Measurements from ENCODE around the gene STAG1. TPM values are rescaled to one million over a fixed set of nuclear protein-coding genes. Genes with fewer than 3 reads are reported as not detected.

The STAG1 gene
- polyA plus RNA-seq, 3 donors: 7.2 to 10.0 (median 7.5) TPM

DNA sequence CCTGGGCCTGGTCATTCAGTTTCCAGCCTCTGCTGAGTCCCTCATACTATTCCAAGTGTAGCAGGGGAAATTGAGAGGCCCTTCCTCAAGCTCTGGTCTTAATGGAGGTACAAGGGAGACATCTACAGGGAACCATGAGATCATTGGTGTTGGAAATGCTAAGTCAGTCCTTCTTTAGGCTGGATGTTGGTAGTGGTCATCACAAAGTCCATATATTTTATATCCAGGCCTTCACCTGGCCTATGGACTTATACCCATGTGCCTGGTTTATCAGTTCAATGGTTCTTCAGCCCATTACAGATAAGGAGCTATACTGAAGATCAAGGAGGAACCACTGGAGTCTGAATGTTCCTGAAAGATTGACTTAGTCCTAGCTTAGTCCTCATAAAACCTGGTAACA lies 135.0 kb downstream of the STAG1 start:
- Histone ChIP-seq H3K9me3 (replicated peaks in 1 of 2; ENCODE audit: control insufficient read depth in 1 of 2, insufficient read depth in 1 of 2, low read length in 2 of 2) (no peaks in the 10 kb centered on the region), H4K20me1 (ENCODE audit: insufficient read depth, low read length) (no peaks in the 10 kb centered on the region), H3K79me2 (ENCODE audit: insufficient read depth, low read length) (peaks cover 32% of the 10 kb centered on the region), H3K36me3 (replicated peaks in 1 of 2; ENCODE audit: control insufficient read depth in 1 of 2, insufficient read depth in 2 of 2, low read length in 2 of 2) (no peaks in the 10 kb centered on the region), H3K27me3 (ENCODE audit: control insufficient read depth in 2 of 2, insufficient read depth in 2 of 2, low read length in 2 of 2) (no peaks in the 10 kb centered on the region), H2AFZ (ENCODE audit: insufficient read depth, low read depth, low read length, poor library complexity, severe bottlenecking) (peak overlapping the region; percentile 19), H3K4me3 (replicated peaks in 1 of 3; ENCODE audit: low read depth in 2 of 3, low read length in 3 of 3) (no peak overlapping the region), H3K27ac (ENCODE audit: low read depth in 1 of 2, low read length in 2 of 2) (peak overlapping the region in 1 of 2 donors; percentile 78), H3K9ac (ENCODE audit: insufficient read depth, low read length, poor library complexity, severe bottlenecking) (no peak overlapping the region), H3K4me2 (replicated peaks; ENCODE audit: extremely low read depth, low read length, poor library complexity, severe bottlenecking) (no peak overlapping the region), H3K4me1 (ENCODE audit: control insufficient read depth in 1 of 2, insufficient read depth in 2 of 2, low read length in 2 of 2) (peaks cover 33 to 47% of the 10 kb centered on the region in 2 donors)
- H3K4me1 Mint-ChIP-seq: peaks cover 34% of the 10 kb centered on the region
- no peak overlapping the region for H3K4me3 Mint-ChIP-seq
- no peaks in the 10 kb centered on the region for H3K27me3 Mint-ChIP-seq (ENCODE audit: low read depth in 3 of 3)
- H3K27ac Mint-ChIP-seq: peak overlapping the region in 3 of 7 donors; percentile 20 to 85 (median 33)
- intact Hi-C loops (cut with micrococcal nuclease): loop anchor here in 1 of 2 donors (10.0 kb wide), 1 partner anchor 62 kb away; no protein-coding TSS in a partner anchor
- H3K9me3 Mint-ChIP-seq: peaks cover 0 to 2% (median 0%) of the 10 kb centered on the region in 7 donors
- DNase-seq: no peak
- H3K36me3 Mint-ChIP-seq: peaks cover 4 to 13% of the 10 kb centered on the region in 2 donors
- TF ChIP-seq, protein P1, sequence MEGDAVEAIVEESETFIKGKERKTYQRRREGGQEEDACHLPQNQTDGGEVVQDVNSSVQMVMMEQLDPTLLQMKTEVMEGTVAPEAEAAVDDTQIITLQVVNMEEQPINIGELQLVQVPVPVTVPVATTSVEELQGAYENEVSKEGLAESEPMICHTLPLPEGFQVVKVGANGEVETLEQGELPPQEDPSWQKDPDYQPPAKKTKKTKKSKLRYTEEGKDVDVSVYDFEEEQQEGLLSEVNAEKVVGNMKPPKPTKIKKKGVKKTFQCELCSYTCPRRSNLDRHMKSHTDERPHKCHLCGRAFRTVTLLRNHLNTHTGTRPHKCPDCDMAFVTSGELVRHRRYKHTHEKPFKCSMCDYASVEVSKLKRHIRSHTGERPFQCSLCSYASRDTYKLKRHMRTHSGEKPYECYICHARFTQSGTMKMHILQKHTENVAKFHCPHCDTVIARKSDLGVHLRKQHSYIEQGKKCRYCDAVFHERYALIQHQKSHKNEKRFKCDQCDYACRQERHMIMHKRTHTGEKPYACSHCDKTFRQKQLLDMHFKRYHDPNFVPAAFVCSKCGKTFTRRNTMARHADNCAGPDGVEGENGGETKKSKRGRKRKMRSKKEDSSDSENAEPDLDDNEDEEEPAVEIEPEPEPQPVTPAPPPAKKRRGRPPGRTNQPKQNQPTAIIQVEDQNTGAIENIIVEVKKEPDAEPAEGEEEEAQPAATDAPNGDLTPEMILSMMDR (IDR thresholded peaks at IDR 0.05): no peak

DNA sequence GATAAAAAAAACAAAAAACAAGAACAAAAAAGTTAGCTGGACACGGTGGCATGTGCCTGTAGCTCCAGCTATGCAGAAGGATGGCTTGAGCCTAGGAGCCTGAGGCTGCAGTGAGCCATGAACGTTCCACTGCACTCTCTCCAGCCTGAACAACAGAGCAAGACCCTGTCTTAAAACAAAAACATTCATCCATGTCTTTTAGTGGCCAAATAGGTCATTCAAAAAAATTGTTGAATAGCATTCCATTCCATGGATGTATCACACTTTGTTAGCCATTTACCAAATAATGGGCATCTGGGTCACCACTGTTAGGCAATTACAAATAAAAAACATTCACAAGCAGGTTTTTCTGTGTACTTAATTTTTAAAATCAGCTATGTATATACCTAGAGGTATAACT lies 139.7 kb downstream of the STAG1 start:
- no peaks in the 10 kb centered on the region for H3K27me3 Mint-ChIP-seq (ENCODE audit: low read depth in 3 of 3)
- 92% methylated on average over 2 of the region's 2 CpGs for WGBS (ENCODE audit: insufficient coverage)
- Histone ChIP-seq H3K36me3 (replicated peaks in 1 of 2; ENCODE audit: control insufficient read depth in 1 of 2, insufficient read depth in 2 of 2, low read length in 2 of 2) (no peaks in the 10 kb centered on the region), H3K4me3 (replicated peaks in 1 of 3; ENCODE audit: low read depth in 2 of 3, low read length in 3 of 3) (no peak overlapping the region), H3K9ac (ENCODE audit: insufficient read depth, low read length, poor library complexity, severe bottlenecking) (no peak overlapping the region), H3K27me3 (ENCODE audit: control insufficient read depth in 2 of 2, insufficient read depth in 2 of 2, low read length in 2 of 2) (no peaks in the 10 kb centered on the region), H4K20me1 (ENCODE audit: insufficient read depth, low read length) (no peaks in the 10 kb centered on the region), H3K9me3 (replicated peaks in 1 of 2; ENCODE audit: control insufficient read depth in 1 of 2, insufficient read depth in 1 of 2, low read length in 2 of 2) (no peaks in the 10 kb centered on the region), H3K27ac (ENCODE audit: low read depth in 1 of 2, low read length in 2 of 2) (no peak overlapping the region), H3K4me2 (replicated peaks; ENCODE audit: extremely low read depth, low read length, poor library complexity, severe bottlenecking) (no peak overlapping the region), H3K79me2 (ENCODE audit: insufficient read depth, low read length) (peaks cover 10% of the 10 kb centered on the region), H3K4me1 (ENCODE audit: control insufficient read depth in 1 of 2, insufficient read depth in 2 of 2, low read length in 2 of 2) (peaks cover 16 to 24% of the 10 kb centered on the region in 2 donors), H2AFZ (ENCODE audit: insufficient read depth, low read depth, low read length, poor library complexity, severe bottlenecking) (no peak overlapping the region)
- intact Hi-C loops (cut with micrococcal nuclease): loop anchor here in 1 of 2 donors (10.0 kb wide), 1 partner anchor 58 kb away; no protein-coding TSS in a partner anchor
- DNase-seq: no peak
- H3K36me3 Mint-ChIP-seq: peaks cover 8 to 18% of the 10 kb centered on the region in 2 donors
- H3K4me3 Mint-ChIP-seq: no peak overlapping the region
- TF ChIP-seq, protein P1 (IDR thresholded peaks at IDR 0.05): no peak
- H3K27ac Mint-ChIP-seq: no peak overlapping the region
- peaks cover 0 to 2% (median 0%) of the 10 kb centered on the region in 7 donors for H3K9me3 Mint-ChIP-seq
- peaks cover 19% of the 10 kb centered on the region for H3K4me1 Mint-ChIP-seq

Measured in CD14-positive monocyte (primary cell).